VCaP (cell line): ENCODE results near the gene HOXA5.

Source experiments
- H3K27ac ChIP-seq: fragments of 450-650 bp; 2 replicates; pipeline ENCODE4 v1.5.1; 2017
- CTCF ChIP-seq: fragments of 450-650 bp; conservative IDR thresholded peaks from 2 replicates; pipeline ENCODE4 v1.5.1; 2017; ENCODE audit warnings: mild to moderate bottlenecking, moderate library complexity

HOXA5 gene

DNA sequence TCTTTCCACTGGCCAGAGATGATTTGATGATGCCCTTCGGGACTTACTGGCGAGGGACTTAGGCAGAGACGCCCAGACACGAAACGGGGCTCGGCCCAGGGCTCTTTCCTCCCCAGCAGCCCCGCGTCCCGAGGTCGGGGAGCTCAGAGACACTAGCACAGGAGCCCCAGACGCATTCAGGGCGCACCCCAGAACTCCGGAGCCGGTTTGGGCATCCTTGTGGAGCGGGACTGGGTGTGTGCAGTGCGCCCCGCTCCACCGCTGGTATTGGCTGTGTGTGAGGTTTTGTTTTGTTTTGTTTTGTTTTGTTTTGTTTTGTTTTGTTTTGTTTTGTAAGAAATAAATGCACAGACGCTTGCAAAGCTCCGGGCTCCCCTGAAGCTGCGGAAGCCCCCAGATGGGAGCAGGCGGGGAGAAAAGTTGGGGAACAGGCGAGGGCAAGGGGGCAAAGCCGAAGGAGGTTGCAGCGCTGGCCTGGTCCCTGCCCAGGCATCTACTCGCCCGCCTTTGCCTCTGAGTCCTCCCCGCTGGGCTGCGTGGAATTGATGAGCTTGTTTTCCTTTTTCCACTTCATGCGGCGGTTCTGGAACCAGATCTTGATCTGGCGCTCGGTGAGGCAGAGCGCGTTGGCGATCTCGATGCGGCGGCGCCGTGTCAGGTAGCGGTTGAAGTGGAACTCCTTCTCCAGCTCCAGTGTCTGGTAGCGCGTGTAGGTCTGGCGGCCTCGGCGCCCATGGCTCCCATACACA is 1.9 kb upstream of the HOXA5 start:
- H3K27ac ChIP-seq, result no peak overlapping the region
- no peak for TF ChIP-seq CTCF

GRCh38 chr7:27144781-27145164 is 1.3 kb upstream of the HOXA5 start:
- TF ChIP-seq CTCF, result no peak
- no peak overlapping the region for H3K27ac ChIP-seq

GRCh38 chr7:27143950-27144780 is 684 bp upstream of the HOXA5 start:
- H3K27ac ChIP-seq, result no peak overlapping the region
- TF ChIP-seq CTCF, result no peak

DNA sequence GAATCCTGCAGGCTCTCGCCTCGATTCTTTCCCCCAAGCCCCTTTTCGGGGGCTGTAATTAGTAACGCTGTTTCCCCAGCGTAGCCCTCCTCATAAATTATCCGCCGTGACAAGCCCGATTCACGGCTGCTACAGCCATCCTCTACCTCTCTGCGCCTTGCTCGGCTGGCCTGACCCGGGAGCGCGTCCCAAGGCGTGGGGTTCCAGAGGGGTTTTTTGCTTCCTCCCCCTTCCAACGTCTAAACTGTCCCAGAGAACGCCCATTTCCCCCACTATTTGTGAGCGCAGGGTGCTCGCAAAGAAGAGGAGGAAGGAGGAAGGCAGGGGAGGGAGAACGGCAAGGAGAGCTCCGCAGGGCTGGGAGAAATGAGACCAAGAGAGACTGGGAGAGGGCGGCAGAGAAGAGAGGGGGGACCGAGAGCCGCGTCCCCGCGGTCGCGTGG is 880 bp downstream of the HOXA5 start:
- no peak for TF ChIP-seq CTCF
- no peak overlapping the region for H3K27ac ChIP-seq

DNA sequence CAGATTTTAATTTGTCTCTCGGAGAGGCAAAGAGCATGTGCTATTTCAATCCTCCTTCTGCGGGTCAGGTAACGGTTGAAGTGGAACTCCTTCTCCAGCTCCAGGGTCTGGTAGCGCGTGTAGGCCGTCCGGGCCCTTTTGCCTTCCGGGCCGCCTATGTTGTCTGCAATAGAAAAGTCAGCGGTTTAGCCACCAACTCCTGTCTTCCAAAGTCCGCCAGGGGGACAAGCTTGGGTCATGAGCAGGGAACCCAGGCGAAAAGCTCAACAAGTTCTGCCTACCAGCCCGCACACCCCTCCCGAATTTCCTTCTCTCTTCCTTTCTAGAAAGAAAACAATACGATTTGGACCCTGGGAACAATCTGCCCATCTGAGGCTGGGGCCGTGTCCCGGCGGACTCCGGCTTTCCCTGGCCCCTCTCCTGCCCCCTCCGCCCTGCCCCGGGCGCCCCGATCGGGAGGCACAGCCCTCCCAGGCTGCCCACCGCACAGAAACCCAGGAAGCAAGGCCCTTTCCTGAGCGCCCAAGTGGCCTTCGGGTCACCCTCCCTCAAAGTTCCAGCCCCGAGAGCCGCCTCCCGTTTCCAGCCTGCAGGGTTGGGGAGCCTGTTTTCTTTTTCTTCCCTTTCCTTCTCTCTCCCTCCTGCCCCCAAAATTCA is 1.4 kb downstream of the HOXA5 start:
- no peak for TF ChIP-seq CTCF
- H3K27ac ChIP-seq, result no peak overlapping the region

DNA sequence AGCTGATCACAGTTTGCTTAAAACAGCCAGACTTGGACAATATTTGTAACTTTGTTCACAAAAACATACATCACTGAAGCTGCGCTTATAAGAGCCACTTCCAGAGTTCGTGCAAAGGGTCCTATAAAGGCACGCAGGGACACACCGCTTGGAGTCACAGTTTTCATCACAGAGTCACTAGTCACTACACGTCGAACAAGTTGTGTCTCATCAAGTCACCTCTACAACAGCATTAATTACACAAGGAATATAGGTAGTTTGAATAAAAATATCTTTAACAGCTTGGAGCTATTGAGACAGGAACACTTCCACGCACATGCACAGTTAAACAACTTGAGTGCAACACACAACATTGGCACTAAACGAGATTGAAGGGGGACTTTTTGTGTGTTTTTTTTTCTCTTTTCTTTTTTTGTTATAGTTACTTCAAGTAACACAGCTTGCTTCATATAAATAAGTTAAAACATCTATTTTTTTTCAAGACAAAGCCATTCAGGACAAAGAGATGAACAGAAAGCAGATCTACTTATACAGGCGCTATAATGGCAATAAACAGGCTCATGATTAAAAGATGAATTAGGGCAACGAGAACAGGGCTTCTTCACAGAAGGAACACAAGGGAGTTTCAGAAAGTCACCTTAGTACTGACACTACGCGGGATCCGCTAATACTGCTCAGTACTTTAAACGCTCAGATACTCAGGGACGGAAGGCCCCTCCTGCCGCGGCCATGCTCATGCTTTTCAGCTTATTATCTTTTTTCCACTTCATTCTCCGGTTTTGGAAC is 2.2 kb downstream of the HOXA5 start:
- H3K27ac ChIP-seq, result no peak overlapping the region
- TF ChIP-seq CTCF, result no peak
